GM21825 (cell line): ENCODE measurements around the gene DDX6.

ENCODE experiments used
- ATAC-seq: cut with Tn5 transposase; IDR thresholded peaks from one replicate; pipeline ENCODE4 v1.9.1; 2021; ENCODE audit warnings: mild to moderate bottlenecking, moderate library complexity; ENCODE audit not compliant: unreplicated experiment

DDX6 gene

DNA sequence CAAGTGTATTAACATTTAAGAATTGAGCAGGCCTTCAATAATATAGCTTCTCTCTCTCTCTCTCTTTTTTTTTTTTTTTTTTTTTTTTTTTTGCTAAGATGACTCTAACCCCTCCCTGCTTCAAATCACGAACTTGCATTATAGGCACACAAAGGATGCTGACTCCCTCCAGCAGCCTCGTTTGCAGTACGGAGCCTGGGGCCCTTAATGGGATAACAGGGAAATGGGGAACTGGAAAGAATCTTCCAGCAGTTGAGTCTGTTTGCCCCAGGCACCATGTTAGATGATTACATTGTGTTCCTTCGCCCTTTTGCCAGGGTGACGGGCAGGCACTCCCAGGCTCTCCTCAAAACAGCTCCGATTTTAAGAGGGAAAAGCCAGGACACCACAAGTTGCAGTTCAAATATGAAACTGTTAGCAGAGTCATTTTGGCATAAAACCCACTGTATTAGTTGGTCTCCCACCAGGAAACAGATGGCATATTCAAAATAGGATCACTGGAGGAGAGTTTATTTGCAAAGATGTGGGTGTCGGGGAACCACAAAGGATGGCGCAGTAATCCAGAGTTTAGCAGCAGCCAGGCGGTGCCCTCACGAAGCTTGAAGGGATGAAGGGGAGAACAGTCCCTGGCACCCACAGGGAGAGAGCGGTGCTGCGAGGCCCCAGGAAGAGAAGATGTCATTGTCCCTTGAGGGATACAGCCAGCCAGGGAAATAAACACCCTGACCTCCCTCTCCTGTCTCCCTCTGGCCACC, 85.0 kb downstream of the DDX6 start:
- no peak for ATAC-seq

DNA sequence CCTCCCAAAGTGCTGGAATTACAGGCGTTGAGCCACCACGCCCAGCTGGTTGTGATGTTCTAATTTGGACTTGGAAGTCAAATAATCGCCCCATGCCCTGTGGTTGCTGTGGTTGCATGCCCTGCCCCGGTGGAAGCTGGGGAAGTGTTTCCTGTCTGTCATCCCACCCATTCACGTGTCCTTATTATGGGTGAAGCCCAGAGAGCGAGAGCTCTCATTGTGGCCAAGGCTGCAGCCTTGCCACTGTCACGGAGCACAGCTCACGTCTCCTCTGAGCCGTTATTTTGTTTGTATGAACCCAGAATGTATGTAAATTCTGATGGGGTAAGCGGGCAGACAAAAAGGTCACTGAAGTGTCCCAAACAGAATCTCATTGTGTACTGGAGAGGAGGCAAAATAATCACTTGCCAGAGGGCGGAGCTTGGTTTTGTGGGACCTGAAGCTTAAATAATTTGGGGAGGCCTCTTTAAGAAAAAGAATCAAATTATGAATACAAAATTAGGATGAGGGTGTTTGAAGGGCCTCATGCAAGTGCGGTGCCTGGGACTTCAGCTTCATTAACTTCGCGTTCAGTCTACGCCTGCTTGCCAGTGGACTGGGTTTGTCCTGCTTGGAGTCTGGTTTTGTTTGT, 85.7 kb downstream of the DDX6 start:
- no peak for ATAC-seq

DNA sequence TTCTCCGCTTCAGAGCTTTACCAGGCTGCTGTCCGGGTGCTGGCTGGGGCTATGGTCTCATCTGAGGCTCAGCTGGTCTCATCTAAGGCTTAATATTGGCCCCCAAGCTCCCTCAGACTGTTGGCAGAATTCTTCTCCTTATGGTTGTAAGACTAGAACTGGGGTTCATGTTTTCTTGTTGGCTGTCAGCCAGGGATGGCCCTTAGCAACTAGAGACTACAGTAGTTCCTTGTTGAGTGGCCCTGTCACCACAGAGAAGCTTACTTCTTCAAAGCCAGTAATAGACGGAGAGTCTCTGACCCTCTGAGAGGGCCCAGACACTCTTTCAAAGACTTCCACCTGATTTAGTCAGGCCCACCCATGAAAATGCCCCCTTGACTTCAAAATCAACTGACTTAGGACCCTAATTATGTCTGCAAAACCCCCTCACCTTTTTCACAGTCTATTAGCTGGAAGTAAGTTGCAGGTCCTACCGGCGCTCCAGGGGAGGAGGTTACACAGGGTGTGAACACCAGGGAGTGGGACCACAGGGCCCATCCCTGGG, 87.3 kb downstream of the DDX6 start:
- ATAC-seq = no peak

DNA sequence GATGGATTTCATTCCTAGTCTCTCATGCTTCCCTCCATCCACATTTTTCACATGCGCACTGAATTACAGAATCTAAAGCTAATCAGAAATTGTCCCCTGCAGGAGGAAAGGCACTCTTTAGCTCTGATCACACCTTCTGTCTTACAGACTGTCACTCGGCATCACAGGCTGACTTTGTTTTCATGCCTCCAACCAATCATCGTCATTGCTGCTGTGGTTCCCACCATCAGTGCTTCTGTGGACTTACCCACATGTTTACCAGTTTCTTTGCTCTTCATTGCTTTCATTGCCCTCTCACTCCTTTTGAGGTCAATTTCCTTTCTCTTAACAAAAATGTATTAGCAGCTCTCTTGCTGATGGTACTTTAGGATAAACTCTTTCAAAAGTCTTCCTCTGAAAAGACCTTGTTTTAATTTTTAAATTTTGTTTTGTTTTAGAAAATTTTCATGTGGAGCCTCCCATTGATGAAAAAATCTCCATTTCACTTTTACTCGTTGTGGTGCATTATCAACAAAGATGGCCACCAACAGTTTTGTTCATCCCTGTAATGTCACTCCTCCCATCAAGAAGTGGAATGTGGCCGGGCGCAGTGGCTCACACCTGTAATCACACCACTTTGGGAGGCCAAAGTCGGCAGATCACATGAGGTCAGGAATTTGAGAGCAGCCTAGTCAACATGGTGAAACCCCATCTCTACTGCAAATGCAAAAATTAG, 91.3 kb downstream of the DDX6 start:
- no peak for ATAC-seq
